Trophoblast cell (in vitro differentiated cells and primary cell): ENCODE measurements around the gene SLC13A2.

Experiments
- DNase-seq, 2 donors: peaks; one replicate each; pipeline ENCODE4 v3.0.0-alpha.2; 2016
- H2AFZ ChIP-seq: 2 replicates; pipeline ENCODE4 v1.6.1; 2013; ENCODE audit warnings: low read length, moderate library complexity, mild to moderate bottlenecking; ENCODE audit not compliant: insufficient read depth, poor library complexity
- H2AK5ac ChIP-seq: 2 replicates; pipeline ENCODE4 v1.6.1; 2013; ENCODE audit warnings: mild to moderate bottlenecking, low read length
- H2BK120ac ChIP-seq: 2 replicates; pipeline ENCODE4 v1.6.1; 2013; ENCODE audit warnings: low read length, mild to moderate bottlenecking, moderate library complexity; ENCODE audit not compliant: insufficient read depth, poor library complexity
- H2BK12ac ChIP-seq: 2 replicates; pipeline ENCODE4 v1.6.1; 2013; ENCODE audit warnings: mild to moderate bottlenecking, low read length, moderate library complexity
- H2BK5ac ChIP-seq: 2 replicates; pipeline ENCODE4 v1.6.1; 2013; ENCODE audit warnings: low read length, low read depth, moderate library complexity, mild to moderate bottlenecking; ENCODE audit not compliant: poor library complexity
- H3K14ac ChIP-seq: 2 replicates; pipeline ENCODE4 v1.6.1; 2013; ENCODE audit warnings: mild to moderate bottlenecking, low read length
- H3K18ac ChIP-seq: 2 replicates; pipeline ENCODE4 v1.6.1; 2013; ENCODE audit warnings: mild to moderate bottlenecking, low read length
- H3K23ac ChIP-seq: 2 replicates; pipeline ENCODE4 v1.6.1; 2013; ENCODE audit warnings: low read length
- H3K27ac ChIP-seq: 2 replicates; pipeline ENCODE4 v1.5.1; 2013; ENCODE audit warnings: low read depth, mild to moderate bottlenecking, inconsistent platforms, low read length, moderate library complexity
- H3K27me3 ChIP-seq: 2 replicates; pipeline ENCODE4 v1.6.1; 2013; ENCODE audit warnings: inconsistent platforms, mild to moderate bottlenecking, low read length, moderate library complexity; ENCODE audit not compliant: insufficient read depth
- H3K36me3 ChIP-seq, 2 experiments: 1 replicate in 1 of 2; 2 replicates in 1 of 2; pipeline ENCODE4 v1.6.1; 2013; ENCODE audit warnings: low read length in 2 of 2, mild to moderate bottlenecking in 2 of 2, moderate library complexity in 1 of 2; ENCODE audit not compliant: insufficient read depth in 2 of 2, control insufficient read depth in 1 of 2
- H3K4ac ChIP-seq: 2 replicates; pipeline ENCODE4 v1.6.1; 2013; ENCODE audit warnings: low read depth, mild to moderate bottlenecking, low read length, moderate library complexity
- H3K4me1 ChIP-seq, 2 experiments: 1 replicate in 1 of 2; 2 replicates in 1 of 2; pipeline ENCODE4 v1.6.1; 2013; ENCODE audit warnings: low read length in 2 of 2, mild to moderate bottlenecking in 2 of 2, moderate library complexity in 1 of 2; ENCODE audit not compliant: insufficient read depth in 2 of 2, control insufficient read depth in 1 of 2
- H3K4me2 ChIP-seq: 2 replicates; pipeline ENCODE4 v1.6.1; 2013; ENCODE audit warnings: inconsistent platforms, mild to moderate bottlenecking, low read length, moderate library complexity
- H3K4me3 ChIP-seq: 2 replicates; pipeline ENCODE4 v1.5.1; 2013; ENCODE audit warnings: mild to moderate bottlenecking, low read depth, low read length, inconsistent platforms
- H3K79me1 ChIP-seq: one replicate; pipeline ENCODE4 v1.6.1; 2013; ENCODE audit warnings: low read length
- H3K79me2 ChIP-seq: 2 replicates; pipeline ENCODE4 v1.6.1; 2013; ENCODE audit warnings: low read length, mild to moderate bottlenecking; ENCODE audit not compliant: control insufficient read depth, insufficient read depth, poor library complexity
- H3K9ac ChIP-seq: 2 replicates; pipeline ENCODE4 v1.6.1; 2013; ENCODE audit warnings: mild to moderate bottlenecking, low read length
- H3K9me3 ChIP-seq: 2 replicates; pipeline ENCODE4 v1.6.1; 2013; ENCODE audit warnings: low read depth, mild to moderate bottlenecking, control low read depth, inconsistent platforms, low read length; ENCODE audit not compliant: insufficient read depth
- H4K12ac ChIP-seq: 2 replicates; pipeline ENCODE4 v1.6.1; 2013; ENCODE audit warnings: low read depth, mild to moderate bottlenecking, low read length, moderate library complexity
- H4K8ac ChIP-seq: 2 replicates; pipeline ENCODE4 v1.6.1; 2013; ENCODE audit warnings: low read depth, mild to moderate bottlenecking, low read length, moderate library complexity
- H4K91ac ChIP-seq: one replicate; pipeline ENCODE4 v1.6.1; 2013; ENCODE audit warnings: low read depth, mild to moderate bottlenecking, low read length, moderate library complexity
- WGBS: extraction: QIAGEN DNeasy Blood & Tissue Kit; methylation state at CpG from one replicate; pipeline ENCODE4 v1.1.7; 2013; ENCODE audit warnings: missing lambda C conversion rate; ENCODE audit not compliant: insufficient read length, insufficient coverage; ENCODE audit errors: extremely low coverage; 5-methylcytosine and 5-hydroxymethylcytosine counted together

Gene SLC13A2

DNA sequence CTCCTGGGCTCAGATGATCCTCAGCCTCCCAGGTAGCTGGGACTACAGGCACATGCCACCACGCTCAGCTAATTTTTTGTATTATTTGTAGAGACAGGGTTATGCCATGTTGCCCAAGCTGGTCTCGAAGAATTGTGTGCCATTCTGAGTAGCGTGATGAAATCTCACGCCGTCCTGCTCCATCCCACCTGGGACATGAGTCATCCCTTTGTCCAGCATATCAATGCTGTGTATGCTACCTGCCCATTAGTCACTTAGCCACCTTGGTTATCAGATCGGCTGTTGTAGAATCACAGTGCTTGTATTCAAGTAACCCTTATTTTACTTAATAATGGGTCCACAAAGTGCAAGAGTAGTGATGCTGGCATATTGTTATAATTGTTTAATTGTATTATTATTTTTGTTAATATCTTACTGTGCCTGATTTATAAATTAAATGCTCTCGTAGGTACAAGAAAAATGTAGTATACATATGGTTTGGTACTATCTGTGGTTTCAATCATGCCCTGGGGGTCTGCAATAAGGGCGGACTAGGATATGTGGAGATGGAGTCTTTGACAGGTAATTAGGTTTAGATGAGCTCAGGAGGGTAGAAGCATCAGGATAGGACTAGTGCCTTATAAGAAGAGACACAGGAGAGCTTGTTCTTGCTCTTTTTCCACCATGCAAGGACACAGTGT is 26.6 kb upstream of the SLC13A2 start:
- no peak overlapping the region for H2BK5ac ChIP-seq
- H3K79me1 ChIP-seq: no peaks in the 10 kb centered on the region
- no peak overlapping the region for H3K14ac ChIP-seq
- peaks cover 0 to 2% of the 10 kb centered on the region in 2 experiments for H3K4me1 ChIP-seq
- H3K4ac ChIP-seq: no peak overlapping the region
- H3K18ac ChIP-seq: no peak overlapping the region
- no peak overlapping the region for H3K27ac ChIP-seq
- H3K36me3 ChIP-seq: no peaks in the 10 kb centered on the region
- H3K9ac ChIP-seq: no peak overlapping the region
- H3K27me3 ChIP-seq: no peaks in the 10 kb centered on the region
- H3K4me3 ChIP-seq: no peak overlapping the region
- H3K79me2 ChIP-seq: no peaks in the 10 kb centered on the region
- no peak overlapping the region for H4K91ac ChIP-seq
- H2AFZ ChIP-seq: no peak overlapping the region
- no CpG with 5 or more reads among the region's 8 CpGs for WGBS
- H3K9me3 ChIP-seq: no peaks in the 10 kb centered on the region
- no peak overlapping the region for H3K23ac ChIP-seq
- peak; percentile 82 to 93 for DNase-seq
- H2BK12ac ChIP-seq: no peak overlapping the region
- H2AK5ac ChIP-seq: no peak overlapping the region
- no peak overlapping the region for H3K4me2 ChIP-seq
- H2BK120ac ChIP-seq: no peak overlapping the region
- H4K12ac ChIP-seq: no peak overlapping the region
- no peak overlapping the region for H4K8ac ChIP-seq

DNA sequence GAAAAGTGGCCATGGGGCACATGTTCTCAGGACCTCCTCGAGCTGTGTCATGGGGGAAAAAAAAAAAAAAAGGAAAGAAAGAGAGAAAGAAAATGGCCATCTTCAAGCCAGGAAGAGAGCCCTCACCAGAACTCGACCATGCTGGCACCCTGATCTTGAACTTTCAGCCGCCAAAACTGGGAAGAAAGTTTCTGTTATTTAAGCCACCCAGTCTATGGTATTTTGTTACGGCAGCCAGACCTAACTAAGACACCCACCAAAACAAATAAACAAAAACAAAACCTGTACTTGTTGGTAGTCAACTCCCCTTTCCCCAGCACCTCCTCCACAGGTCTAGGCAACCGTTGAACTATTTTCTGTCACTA is 26.1 kb upstream of the SLC13A2 start:
- Histone ChIP-seq H3K4me3 (no peak overlapping the region), H3K4me2 (no peak overlapping the region), H3K36me3 (no peaks in the 10 kb centered on the region), H2BK12ac (no peak overlapping the region), H3K9ac (no peak overlapping the region), H3K27me3 (no peaks in the 10 kb centered on the region), H4K8ac (no peak overlapping the region), H4K91ac (no peak overlapping the region), H3K9me3 (no peaks in the 10 kb centered on the region), H2BK5ac (no peak overlapping the region), H2AK5ac (no peak overlapping the region), H3K4me1 (peaks cover 0 to 2% of the 10 kb centered on the region in 2 experiments), H3K27ac (no peak overlapping the region), H2AFZ (no peak overlapping the region), H3K79me2 (no peaks in the 10 kb centered on the region), H3K79me1 (no peaks in the 10 kb centered on the region), H2BK120ac (no peak overlapping the region), H3K4ac (no peak overlapping the region), H3K18ac (no peak overlapping the region), H3K14ac (no peak overlapping the region), H3K23ac (no peak overlapping the region), H4K12ac (no peak overlapping the region)
- peak; percentile 86 to 97 for DNase-seq
- no CpG with 5 or more reads among the region's 5 CpGs for WGBS

DNA sequence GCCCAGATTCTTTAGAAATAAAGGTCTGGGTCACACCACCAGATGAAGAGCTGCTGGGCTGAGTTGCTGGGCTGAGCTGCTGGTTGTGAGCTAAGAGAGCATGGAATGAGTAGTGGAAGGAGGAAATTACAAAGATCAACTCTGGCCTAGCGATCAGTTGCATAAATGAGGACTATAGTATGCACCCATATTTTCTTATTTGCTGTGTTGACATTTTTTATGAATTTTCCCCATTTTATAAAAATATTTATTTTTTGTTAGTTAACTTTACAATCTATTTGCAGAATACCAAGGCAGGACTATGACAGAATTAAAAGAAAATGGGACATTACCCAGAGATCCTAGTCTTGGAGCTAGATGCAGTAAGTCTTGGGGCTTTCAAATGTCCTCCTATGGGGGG is 23.6 kb upstream of the SLC13A2 start:
- no peaks in the 10 kb centered on the region for H3K79me2 ChIP-seq
- H3K4ac ChIP-seq: no peak overlapping the region
- no CpG with 5 or more reads among the region's 1 CpG for WGBS
- no peak overlapping the region for H3K4me2 ChIP-seq
- no peaks in the 10 kb centered on the region for H3K79me1 ChIP-seq
- no peak overlapping the region for H2BK12ac ChIP-seq
- peaks cover 0 to 2% of the 10 kb centered on the region in 2 experiments for H3K4me1 ChIP-seq
- H2BK120ac ChIP-seq: no peak overlapping the region
- no peak overlapping the region for H3K9ac ChIP-seq
- no peak overlapping the region for H3K18ac ChIP-seq
- H3K27ac ChIP-seq: no peak overlapping the region
- no peak overlapping the region for H4K12ac ChIP-seq
- no peaks in the 10 kb centered on the region for H3K27me3 ChIP-seq
- no peaks in the 10 kb centered on the region for H3K36me3 ChIP-seq
- no peak overlapping the region for H3K14ac ChIP-seq
- no peak overlapping the region for H2AK5ac ChIP-seq
- no peak overlapping the region for H4K91ac ChIP-seq
- H2BK5ac ChIP-seq: no peak overlapping the region
- no peak for DNase-seq
- H4K8ac ChIP-seq: no peak overlapping the region
- H3K9me3 ChIP-seq: no peaks in the 10 kb centered on the region
- no peak overlapping the region for H3K23ac ChIP-seq
- no peak overlapping the region for H3K4me3 ChIP-seq
- no peak overlapping the region for H2AFZ ChIP-seq

DNA sequence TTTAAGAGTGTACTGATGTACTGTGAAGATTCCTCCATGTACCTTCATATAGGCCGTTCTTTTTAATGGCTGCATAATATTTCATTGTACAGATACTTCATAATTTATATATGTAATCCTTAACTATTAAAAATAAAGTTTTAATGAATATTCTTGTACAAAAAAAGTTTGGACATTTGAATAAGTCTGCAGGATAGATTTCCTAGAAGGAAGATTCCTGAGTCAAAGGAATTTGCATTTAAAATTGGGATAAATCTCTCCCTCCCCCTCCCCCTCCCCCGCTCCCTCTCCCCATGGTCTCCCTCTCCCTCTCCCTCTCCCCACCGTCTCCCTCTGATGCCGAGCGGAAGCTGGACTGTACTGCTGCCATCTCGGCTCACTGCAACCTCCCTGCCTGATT is 15.6 kb upstream of the SLC13A2 start:
- Histone ChIP-seq H4K8ac (no peak overlapping the region), H3K14ac (no peak overlapping the region), H2AK5ac (no peak overlapping the region), H3K23ac (no peak overlapping the region), H3K4me3 (no peak overlapping the region), H3K79me2 (no peaks in the 10 kb centered on the region), H3K27me3 (no peaks in the 10 kb centered on the region), H3K4me2 (no peak overlapping the region), H2BK120ac (no peak overlapping the region), H3K18ac (no peak overlapping the region), H4K12ac (no peak overlapping the region), H3K4me1 (no peaks in the 10 kb centered on the region), H3K4ac (no peak overlapping the region), H3K79me1 (no peaks in the 10 kb centered on the region), H3K36me3 (no peaks in the 10 kb centered on the region), H3K9me3 (peaks cover 2% of the 10 kb centered on the region), H2AFZ (no peak overlapping the region), H4K91ac (no peak overlapping the region), H3K27ac (no peak overlapping the region), H2BK5ac (no peak overlapping the region), H3K9ac (no peak overlapping the region), H2BK12ac (no peak overlapping the region)
- no CpG with 5 or more reads among the region's 6 CpGs for WGBS
- DNase-seq: no peak
